HG03064 (cell line): ENCODE data around the gene FAM53B.
A peak's percentile ranks its signal among the peaks of the same experiment; 100 is the strongest.

ENCODE experiments used
- ATAC-seq: cut with Tn5 transposase; IDR thresholded peaks from one replicate; pipeline ENCODE4 v1.9.1; 2021; ENCODE audit warnings: low read depth; ENCODE audit not compliant: unreplicated experiment

FAM53B gene

DNA sequence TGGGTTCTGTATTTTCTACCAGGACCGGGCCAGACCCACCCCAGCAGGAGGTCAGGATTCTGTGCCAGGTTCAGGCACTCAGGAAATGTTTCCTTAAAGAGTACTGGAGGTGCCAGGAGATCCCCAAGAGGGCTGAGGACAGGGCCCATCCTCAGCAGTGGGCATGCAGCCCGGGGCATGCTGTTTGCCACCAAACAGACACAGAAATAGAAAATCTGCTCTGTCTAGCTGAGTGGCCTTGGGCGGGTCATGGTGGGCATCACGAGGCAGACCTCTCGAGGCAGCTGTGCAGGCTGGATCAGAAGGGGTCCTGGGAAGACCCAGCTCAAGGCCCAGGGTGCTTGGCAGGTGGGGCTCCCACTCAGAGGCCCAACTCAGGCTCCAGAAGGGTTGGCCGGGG lies 105.0 kb downstream of the FAM53B start:
- ATAC-seq, result no peak

DNA sequence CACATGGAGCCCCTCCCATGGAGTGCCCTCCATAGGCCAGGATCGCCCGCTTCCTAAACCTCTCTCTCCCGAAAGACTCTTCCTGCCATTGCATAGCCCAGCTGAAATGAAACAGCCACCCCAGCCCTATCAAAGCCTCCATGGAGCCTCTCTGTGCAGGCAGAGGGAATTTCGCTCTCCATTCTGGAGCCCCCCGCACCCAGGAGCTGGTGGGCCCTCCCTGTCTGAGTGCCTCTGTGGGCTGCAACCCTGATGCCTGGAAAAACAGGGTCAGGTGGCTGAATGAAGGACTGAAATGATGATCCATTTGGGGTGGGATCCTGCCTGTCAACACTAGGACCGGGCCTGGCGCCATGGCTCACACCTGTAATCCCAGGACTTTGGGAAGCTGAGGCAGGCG lies 106.4 kb downstream of the FAM53B start:
- no peak for ATAC-seq

DNA sequence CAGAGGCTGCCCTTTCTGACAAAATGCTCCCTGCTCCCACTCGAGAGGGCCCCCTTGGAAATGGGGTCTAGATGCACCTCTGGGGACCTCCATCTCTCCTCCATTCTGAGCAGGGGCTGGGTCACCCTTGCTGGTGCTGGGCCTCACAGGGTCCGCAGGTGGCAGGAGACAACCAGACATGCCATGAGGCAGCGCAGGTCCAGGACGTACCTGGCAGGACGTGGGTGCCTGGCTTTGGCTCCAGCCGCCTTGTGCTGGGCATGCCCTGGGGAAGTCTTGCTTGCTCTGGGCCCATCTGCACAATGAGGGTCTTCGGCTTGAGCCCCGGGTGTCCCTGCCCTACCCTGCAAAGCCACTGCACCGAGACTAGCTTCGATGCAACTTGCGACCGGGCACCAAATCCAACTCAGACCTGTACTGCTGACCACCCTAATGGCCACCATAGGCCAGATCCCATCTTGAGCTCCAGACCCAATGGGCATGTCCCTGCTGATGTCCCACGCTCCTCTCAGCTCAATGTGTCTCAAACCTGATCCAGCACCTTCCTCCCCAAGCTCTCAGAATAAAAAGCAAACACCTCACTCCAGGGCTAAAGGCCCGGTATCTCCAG lies 107.0 kb downstream of the FAM53B start:
- ATAC-seq, result no peak

DNA sequence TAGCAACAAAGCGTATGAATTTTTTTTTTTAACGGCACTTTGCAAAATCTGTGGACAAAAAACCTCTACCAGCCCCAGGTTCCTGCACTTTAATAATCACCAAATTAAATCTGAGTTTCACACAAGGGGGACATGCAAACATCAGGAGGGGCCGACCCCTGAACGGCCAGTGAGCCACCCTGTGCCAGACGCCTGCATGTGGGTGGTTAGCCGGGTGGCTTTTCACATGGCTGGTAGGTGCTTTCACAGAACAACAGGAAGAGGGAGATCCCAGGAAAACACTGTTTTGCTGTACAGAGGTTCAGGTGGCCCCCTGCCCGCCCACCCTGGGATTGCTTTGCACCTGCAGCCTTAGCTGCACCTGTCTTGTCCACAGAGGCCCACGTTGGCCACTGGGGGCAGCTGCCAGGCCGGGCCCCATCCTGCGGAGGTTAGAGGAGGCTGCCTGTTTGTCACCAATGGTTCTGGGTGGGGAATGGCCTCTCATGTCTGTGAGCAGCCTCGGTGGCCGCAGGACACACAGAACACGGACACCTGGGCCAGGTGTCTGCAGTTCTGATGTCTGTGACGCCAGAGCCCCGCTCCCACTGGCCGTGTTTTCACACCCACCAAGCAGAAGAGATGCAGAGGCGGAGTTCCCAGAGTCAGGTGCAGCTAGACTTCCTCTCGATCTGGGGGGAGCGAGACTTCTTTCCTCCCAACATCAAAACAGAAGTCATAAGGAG lies 107.7 kb downstream of the FAM53B start:
- ATAC-seq, result no peak

DNA sequence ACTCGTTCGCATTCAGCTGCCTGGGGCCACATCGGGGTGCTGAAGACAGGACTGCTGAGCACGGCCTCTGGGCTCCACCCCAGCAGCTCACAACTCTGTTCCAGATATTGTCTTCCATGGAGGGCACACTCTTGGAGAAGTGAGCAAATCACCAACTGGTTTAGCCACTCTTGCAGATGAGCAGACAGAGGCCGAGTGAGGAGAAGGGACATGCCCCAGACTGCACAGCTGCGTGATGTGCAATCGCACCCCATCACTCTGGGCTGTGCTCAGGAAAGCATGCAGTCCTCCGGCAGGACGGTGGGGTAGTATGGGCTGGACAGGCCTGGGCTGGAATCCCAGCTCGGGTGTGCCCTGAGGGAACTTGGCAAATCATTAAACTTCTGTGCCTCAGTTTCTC lies 111.6 kb downstream of the FAM53B start:
- no peak for ATAC-seq

DNA sequence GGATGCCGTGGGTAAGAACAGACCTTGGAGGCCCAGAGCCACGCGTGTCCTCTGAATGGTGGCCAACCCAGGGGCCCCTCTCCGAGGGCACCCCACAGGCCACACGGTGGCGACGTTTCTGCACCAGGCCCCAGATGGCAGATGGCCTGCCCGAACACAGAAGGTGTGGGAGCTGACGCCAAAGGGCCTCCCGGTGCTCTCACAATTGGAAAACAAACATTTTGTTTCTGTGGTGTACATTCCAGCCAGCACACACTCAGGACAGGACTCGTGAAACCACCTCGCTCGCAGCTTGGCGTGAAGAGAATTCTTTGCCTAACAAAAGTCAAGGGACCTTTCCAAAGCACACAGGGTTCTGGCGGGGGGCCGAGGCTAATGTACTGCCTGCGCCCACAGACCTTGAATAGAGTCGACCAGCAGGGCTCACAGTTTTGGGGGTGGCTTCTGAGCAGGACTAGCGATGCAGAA lies 112.1 kb downstream of the FAM53B start:
- no peak for ATAC-seq

DNA sequence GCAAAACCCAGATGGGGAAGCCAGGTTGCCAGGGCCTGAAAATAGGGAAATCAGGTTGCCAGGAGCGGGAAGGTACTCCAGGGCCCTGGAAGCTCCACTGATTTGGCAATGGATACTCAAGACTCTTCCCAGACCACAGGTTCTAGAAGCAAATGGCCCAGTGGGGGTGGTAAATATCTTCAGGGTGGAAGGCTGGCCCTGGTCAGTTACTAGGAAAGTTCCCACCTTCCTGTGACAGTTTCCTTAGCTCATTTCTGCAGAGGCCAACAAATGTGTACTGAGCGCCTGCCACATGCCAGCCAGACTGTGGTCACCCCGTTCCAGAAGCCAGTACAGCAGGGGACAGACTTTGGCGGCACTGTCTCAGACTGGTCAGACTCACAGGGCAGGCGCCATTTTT lies 113.6 kb downstream of the FAM53B start:
- ATAC-seq, result no peak

DNA sequence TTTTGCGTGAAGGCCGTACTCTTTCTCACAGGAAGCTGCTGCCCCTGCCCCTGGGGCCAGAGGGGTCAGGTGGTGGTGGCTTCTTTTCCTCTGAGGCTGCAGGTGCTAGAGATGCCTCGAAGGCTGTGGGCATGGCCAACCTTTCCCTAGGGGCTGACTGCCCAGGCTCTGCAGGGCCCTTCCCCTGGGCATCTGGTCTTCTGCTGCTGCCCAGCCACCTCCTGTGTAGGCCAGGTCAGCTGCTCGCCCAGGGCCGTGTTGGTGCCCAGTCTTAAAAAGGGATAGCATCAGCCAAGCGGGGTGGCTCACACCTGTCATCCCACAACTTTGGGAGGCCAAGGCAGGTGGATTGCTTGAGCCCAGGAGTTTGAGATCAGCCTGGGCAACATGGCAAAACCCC lies 114.3 kb downstream of the FAM53B start:
- no peak for ATAC-seq

DNA sequence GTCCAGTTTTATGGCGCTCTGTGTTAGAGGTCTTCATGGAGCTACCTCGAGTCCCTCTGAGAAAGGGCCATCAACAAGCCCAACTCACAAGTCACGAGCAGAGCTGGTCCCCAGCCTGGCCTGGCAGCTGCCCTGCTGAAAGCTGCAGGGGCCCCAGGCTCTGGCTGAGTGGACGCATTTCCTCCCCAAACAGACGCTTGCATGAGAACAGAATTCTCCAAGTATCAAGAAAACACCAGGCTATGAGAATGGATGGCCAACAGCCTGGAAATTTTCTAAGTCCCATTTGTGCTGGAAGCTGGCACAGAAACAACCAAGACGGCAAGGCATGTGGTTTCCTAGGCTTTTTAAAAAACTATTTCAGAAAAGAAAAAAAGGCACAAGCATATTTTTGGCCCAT lies 114.8 kb downstream of the FAM53B start:
- no peak for ATAC-seq

DNA sequence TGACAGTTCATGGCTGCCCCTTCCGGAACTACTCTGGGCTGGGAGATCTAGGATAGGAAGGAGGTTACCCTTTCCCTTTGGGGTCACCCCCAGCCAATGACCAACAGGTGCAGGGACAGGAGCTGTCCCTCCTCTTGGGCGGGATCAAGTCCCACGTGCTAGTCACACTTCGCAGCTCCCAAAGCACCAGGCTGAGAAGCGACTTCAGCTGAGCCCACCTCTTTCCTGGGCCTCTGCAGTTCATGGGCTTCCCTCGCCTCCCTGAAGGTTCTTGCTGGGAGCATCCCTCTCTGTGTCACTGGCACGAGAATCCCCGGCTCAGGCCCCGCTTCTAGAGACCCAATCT lies 115.5 kb downstream of the FAM53B start:
- ATAC-seq, result no peak

DNA sequence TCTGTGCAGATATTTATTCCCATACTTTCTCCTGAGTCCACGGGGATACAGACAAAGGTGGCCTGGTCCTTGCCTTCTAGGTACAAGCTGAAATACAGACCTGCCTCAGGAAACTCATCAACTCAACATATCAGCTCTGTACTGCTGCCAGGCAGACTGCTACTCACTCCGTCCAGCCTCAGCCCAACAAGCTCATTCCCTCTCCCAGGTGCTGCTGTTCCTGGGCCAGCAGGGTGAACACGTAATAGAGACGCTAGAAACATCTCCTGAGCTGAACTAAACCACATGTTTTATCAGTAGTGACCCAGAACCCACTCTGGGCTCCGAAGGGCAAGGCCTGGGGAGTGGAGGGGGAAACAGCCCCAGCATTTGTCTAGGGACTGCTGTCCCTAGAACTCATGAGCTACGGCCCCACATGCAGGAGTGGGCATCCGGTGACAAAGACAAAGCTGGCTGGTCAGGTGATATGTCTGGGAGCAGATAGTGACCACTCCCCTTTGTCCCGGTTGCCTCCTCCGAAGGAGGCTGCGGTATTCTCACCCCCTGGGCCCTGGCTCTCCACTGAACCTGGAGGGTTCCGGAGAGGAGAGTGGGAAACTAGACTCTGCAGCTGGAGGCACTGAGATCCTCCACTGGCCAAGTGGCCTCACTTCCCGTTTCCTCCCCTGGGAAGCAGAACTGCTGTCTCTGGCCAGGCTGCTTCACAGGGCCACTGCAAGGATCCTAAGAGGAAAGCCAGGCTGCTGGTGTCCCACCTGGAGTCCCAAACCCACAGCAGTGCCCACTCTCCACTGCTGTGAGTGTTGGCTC lies 116.1 kb downstream of the FAM53B start:
- ATAC-seq, result no peak

DNA sequence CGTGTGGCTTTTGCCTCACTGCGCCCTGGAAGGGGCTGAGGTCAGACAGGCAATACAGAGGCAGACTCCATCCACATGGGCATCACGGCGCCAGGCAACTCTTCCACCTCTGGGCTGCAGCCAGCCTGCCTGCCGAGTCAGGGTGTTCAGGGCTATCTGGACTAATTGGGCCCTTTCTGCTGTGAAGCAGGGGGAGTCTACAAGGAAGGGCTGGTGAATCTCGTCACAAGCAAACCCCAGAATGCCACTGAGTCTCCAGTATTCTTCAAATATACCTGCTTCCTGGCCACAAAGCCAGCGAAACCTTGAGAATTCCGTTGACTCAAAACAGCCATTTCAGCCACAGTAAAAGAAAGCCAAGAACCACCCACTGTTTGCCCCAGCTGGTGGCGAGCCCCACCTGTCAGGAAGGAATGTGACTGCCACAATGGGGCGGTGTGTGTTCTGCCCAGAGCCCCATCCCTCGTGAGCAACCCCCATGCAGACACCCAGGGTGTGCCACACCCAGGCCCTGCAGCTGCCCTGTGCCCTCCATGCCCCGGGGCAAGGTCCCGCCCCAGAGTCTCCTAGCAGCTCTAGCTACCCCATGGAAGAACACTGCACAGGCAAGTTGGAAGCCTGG lies 117.3 kb downstream of the FAM53B start:
- ATAC-seq, result peak; percentile 58

DNA sequence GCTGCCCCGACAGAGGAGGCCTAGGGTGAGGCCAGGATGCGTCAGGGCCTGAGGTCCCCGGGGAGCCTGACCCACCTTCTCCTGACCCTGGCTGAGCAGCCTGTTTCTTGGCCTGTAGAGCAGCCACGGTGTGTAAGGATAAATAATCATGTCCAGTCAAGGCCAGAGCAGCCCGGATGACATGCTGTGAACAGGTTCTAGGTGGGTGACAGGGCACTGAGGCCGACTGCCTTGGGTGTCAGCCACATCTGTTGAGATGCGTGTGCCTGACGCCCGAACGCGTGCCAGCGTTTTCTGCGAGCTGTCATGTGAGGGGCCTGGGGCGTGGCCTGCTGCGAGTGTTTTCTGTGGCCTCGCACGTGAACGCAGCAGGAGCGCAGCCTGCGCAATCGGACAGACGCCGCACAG lies 118.3 kb downstream of the FAM53B start:
- no peak for ATAC-seq

DNA sequence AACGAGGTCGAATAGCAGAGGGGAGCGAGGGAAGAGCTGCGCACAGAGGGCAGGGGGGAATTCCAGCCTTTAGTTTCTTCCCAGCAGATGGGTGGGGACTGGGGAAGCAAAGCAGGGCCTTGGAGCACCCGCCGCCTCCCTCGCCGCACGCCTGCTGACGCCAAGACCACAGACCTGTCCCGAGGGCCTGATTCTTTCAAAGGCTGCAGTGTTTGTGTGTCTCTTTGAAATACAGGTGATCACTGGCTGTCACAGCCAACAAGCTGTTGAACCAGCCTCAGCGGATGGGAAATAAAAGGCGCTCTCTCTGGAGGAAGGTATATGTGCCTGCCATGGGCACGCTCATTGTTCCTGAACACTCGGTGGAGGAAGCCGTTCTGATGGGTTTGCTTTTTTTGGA lies 119.3 kb downstream of the FAM53B start:
- no peak for ATAC-seq

DNA sequence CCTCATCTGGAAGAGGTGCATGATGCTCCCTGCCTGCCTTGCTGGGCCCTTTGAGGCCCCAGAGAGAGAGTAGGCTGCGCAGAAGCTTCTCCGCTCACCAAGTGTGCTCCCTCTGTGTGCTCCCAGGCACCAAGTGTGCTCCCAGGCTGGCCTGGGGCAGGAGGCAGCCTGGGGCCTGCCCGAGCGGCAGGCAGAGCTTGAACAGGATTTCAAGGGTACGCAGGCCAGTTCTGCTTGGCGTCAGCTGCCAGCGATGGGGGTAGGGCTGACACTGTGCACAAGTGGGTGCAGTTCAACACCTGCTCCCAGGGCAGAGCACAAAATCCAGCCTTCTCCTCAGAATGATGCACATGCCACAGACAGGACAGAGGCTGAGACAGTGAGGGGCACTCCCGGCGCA lies 119.7 kb downstream of the FAM53B start:
- ATAC-seq, result no peak

DNA sequence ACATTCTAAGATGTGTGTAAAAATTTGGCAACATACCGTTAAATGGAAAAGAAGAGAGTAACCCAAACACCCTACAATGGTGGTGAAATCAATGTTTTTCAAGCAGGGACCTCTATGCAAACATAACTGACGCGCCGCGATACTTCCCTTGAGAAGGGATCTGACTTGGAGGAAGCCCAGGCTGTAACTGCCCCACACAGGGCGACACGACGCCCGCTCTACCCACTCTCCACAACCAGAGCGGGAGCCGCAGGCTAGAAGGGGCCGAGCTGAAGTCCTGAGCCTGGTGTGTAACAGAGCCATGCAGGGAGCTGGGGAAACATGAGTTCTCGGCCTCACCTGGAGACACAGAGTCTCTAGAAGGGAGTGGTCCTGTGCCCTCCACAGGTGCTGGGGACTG lies 120.2 kb downstream of the FAM53B start:
- no peak for ATAC-seq

DNA sequence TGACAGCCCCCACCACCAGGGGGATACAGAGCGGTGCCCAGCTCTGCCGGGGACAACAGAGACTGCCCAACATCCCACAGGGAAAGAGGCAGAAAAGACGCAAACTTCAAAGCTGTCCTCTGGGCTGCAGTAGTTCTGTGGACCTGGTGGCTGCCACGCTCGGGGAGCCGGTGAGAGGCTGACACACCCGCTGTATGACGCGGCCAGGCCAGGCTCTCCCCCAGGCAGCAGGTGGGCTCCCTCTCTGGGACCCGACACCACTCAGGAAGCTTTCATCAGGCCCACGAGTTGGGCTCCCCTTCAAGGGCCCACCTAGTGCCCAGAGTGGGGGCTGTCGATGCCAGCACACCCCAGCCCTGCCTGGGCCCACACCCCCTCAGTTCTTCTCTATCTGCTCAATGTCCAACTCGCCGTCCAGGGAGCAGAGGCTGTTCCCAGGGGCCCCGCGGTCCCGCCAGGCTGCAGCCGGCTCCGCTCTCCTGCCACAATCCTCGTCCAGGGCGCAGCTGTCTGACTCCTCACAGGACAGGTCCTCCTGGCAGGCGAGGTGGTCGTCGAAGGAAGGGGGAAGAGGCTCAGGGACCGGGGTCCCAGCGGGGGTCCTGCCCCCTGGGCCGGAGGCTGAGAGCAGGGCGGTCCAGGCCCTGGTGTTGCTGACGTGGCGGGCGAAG lies 121.2 kb downstream of the FAM53B start:
- no peak for ATAC-seq

DNA sequence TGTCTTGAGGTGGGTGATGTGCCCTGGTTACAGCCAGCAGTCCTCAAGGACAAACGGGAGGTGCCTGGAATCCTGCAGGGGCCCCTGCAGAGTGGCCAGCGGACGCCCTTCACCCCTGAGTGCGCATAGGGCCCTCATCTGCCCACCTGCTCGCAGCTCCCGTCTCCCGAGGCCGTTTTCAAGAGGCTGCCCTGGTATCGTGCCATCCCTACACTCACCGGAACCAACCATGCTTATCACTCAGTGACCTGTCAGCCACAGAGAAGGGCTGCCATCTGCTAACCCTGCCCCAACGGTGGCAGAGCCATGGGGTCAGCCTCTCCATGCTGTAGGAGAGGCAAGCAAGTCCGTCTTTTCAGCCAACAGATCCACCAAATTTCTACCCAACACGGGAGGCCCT lies 122.0 kb downstream of the FAM53B start:
- ATAC-seq, result no peak

DNA sequence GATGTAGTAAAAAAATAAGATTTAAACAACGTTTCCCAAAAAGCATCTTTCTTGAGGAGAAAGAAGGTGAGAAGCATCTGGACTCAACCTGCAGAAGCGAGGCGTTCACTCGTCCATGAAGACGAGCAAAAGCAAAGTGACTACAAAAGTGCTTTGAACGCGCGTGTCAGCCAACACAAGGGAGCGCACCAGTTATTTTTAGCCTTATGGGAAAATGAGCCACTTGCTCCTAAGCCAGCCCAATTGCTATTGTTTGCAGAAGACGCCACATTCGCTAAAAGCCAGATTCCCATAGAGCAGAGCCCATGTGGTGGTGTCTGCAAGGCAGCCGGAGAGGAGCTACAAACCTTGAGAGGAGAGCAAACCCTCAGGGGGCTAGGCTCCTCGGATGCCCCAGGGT lies 122.5 kb downstream of the FAM53B start:
- ATAC-seq, result no peak

DNA sequence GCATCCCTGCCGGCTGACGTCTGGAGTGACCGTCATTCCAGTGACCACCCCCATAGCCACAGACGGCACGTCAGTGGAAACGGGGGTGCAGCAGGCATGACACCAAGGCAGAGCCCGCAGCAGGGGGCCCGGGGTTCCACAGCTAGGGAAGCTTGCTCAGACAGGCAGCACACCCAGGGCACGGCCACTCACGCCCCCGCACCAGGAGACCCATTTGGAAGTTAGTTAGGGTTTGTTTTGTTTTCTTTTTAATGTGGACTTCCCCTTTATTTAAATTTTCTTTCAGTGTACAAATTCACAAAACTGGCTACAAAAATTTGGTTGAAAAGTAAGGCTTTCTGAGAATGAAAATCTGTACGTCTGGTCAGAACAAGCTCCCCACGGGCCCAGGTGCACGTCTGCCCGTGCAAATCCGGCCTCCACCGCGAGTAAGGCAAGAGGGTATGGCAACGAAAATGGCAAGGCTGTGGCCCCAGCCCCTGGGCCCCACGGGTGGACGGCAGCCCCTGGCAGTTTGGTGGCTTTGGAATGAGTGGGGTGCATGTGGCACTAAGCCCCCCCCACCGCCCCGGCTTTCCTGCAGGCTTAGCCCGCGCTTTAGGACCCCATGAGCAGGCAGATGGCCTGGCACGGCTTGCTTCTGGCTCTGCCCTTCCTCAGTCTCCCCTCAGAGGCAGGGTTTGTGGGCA lies 124.2 kb downstream of the FAM53B start:
- no peak for ATAC-seq
